OCI-LY7 (cell line): ENCODE results near the gene DNAJC18.

ENCODE experiments used
- CTCF ChIP-seq: fragments of 200-600 bp; sonication (generic); conservative IDR thresholded peaks from 2 replicates; pipeline ENCODE4 v1.5.1; 2014; ENCODE audit warnings: mild to moderate bottlenecking, antibody characterized with exemption, low read length, moderate library complexity, mixed read lengths
- EZH2phosphoT487 ChIP-seq: fragments of 200-600 bp; sonication (generic); IDR thresholded peaks from 2 replicates; pipeline ENCODE4 v1.6.1; 2018; ENCODE audit warnings: low read depth, borderline replicate concordance, mild to moderate bottlenecking, mixed run types, antibody characterized with exemption, low read length, moderate library complexity, mixed read lengths

- TF ChIP-seq CTCF (no peak), EZH2phosphoT487 (no peak)
Measured at GRCh38 chr5:139425497-139425896, 13.8 kb downstream of the DNAJC18 start.
